ENCODE data around the gene PRDM12.

Gene PRDM12

DNA sequence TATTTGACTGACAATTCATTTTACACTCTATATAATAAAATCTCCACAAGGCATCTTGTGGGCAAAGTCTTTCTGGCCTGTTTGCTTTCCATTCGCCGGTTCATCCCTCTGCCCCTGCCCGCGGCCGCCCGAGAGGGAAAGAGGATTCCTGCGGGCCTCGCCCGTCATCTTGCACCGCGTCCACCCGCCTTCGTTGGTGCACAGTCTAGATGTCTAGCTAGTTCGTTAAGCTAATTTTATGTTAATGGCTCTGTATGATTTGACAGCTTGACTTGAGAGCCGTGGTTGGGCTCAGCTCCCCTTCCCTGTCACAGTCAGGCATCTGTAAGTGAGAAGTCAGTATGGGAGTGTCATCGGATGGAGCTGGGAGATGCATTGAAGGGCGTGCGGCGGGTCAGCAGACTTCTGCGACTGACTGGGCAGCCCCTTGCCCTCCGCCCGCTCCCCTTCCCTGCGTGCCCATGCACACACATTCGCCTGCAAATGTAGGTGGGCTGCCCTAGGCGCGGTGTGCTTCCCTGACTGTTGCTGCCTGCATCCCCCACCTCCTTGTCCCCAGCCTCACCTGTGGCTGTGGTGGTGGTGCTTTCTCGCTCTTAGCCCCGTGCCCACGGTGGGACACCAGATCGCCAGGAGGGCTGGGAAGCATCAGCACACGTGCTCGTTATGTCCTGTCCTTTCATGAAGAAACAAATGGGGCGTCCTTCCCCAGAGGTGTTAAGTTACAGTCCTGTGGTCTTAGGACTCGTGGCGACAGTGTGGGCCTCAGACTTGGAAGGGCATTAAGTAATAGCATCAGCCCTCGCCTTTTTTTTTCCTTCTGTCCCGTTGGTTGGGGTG lies 25.9 kb upstream of the PRDM12 start:
- no peak overlapping the region for H3K27ac ChIP-seq
- TF ChIP-seq, protein P1, sequence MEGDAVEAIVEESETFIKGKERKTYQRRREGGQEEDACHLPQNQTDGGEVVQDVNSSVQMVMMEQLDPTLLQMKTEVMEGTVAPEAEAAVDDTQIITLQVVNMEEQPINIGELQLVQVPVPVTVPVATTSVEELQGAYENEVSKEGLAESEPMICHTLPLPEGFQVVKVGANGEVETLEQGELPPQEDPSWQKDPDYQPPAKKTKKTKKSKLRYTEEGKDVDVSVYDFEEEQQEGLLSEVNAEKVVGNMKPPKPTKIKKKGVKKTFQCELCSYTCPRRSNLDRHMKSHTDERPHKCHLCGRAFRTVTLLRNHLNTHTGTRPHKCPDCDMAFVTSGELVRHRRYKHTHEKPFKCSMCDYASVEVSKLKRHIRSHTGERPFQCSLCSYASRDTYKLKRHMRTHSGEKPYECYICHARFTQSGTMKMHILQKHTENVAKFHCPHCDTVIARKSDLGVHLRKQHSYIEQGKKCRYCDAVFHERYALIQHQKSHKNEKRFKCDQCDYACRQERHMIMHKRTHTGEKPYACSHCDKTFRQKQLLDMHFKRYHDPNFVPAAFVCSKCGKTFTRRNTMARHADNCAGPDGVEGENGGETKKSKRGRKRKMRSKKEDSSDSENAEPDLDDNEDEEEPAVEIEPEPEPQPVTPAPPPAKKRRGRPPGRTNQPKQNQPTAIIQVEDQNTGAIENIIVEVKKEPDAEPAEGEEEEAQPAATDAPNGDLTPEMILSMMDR (conservative IDR thresholded peaks at IDR 0.05), result no peak

GRCh38 chr9:130639124-130639765 lies 25.1 kb upstream of the PRDM12 start:
- TF ChIP-seq, protein P1 (conservative IDR thresholded peaks at IDR 0.05), result no peak
- H3K27ac ChIP-seq, result no peak overlapping the region

DNA sequence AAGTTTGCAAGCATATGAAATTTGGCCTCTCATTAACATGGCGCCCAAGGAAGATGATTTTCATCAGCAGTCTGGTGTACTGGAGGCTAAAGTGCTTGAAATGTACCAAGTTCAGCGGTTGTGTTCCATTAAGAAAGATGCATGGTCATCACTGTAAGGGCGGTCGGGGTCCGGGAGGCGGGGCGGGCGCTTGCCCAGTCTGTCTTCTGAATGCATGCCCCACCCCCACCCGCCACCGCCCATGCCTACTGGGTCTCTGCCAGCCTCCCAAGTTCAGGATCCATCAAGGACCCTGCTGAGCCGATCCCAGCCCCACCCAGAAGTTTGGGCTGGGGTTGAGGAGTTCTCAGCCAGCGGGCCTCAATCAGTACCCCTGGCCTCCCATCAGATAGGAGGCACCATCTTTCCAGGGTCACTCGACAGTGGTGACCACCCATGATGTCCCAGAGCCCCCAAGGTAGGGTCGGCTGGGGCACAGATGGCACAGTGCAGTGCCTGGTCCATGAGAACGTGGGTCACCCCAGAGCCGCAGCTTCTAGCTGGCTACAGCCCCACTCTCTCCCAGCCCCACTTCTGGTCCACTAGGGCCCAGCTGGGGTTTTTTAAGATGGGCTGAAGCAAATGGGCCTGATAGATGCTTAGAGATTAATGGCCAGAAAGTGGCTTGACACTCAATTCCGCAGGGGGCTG lies 24.4 kb upstream of the PRDM12 start:
- no peak overlapping the region for H3K27ac ChIP-seq
- TF ChIP-seq, protein P1 (conservative IDR thresholded peaks at IDR 0.05), result no peak

DNA sequence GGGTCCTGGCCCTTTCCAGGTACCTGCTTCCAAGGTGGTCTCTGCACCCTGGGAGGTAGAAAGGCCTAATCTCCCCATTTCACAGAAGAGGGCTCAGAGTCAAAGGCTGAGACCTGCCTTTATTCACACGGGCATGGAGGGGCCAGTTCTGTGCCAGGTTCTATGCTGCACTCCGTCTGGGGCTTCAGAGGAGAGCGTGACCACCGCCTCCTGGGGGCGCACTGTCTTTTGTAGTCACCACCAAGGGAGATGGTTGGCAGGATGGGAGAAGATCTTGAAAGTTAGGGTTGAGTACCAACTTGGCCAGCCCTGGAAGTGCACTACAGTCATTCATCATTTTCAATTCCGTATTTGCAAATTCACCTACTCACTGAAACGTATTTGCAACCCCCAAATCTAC lies 23.7 kb upstream of the PRDM12 start:
- no peak overlapping the region for H3K27ac ChIP-seq
- TF ChIP-seq, protein P1 (conservative IDR thresholded peaks at IDR 0.05), result no peak

GRCh38 chr9:130642926-130643325 lies 21.5 kb upstream of the PRDM12 start:
- TF ChIP-seq, protein P1 (conservative IDR thresholded peaks at IDR 0.05), result no peak
- no peak overlapping the region for H3K27ac ChIP-seq

DNA sequence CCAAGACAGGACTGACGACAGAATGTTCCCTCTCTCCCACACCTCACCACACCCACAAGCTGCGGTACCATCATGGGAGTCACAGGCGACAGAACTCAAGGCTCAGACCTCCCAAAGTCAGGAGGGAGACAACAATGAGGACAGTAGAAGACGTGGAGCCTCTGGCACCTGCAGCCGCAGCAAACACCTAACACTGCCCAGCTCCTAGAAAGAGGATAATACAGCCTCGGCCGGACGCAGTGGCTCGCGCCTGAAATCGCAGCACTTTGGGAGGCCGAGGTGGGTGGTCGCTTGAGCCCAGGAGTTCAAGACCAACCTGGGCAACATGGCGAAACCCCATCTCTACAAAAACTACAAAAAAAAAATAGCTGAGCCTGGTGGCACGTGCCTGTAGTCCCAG lies 13.2 kb upstream of the PRDM12 start:
- H3K27ac ChIP-seq, result no peak overlapping the region
- TF ChIP-seq, protein P1 (conservative IDR thresholded peaks at IDR 0.05), result no peak

DNA sequence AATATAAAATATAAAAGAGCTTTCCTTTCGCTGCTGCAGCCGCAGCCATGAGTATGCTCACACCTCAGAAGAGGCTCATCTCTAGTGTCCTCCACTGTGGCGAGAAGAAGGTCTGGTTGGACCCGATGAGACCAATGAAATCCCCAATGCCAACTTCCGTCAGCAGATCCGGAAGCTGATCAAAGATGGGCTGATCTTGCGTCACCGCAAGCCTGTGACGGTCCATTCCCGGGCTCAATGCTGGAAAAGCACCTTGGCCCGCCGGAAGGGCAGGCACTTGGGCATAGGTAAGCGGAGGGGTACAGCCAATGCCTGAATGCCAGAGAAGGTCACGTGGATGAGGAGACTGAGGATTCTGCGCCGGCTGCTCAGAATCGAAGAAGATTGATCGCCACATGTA lies 12.6 kb upstream of the PRDM12 start:
- TF ChIP-seq, protein P1 (conservative IDR thresholded peaks at IDR 0.05), result no peak
- H3K27ac ChIP-seq, result no peak overlapping the region
